HG02970 (cell line): ENCODE results near the gene ELP6.
"Not testable (repeated sequence)": the region's sequence is repeated elsewhere in the genome, so short reads cannot be mapped to it uniquely, and the experiment has no call there.

Experiments used
- ATAC-seq: cut with Tn5 transposase; IDR thresholded peaks from one replicate; pipeline ENCODE4 v1.9.1; 2021; ENCODE audit warnings: mild to moderate bottlenecking, moderate library complexity, moderate number of reproducible peaks; ENCODE audit not compliant: unreplicated experiment, low FRiP score

The ELP6 gene

GRCh38 chr3:47469616-47470015, 43.9 kb downstream of the ELP6 start:
- ATAC-seq = no peak

GRCh38 chr3:47468315-47468714, 45.2 kb downstream of the ELP6 start:
- ATAC-seq = not testable (repeated sequence)

GRCh38 chr3:47464588-47464987, 48.9 kb downstream of the ELP6 start:
- no peak for ATAC-seq

GRCh38 chr3:47459534-47460085, 53.9 kb downstream of the ELP6 start:
- ATAC-seq = not testable (repeated sequence)

- no peak for ATAC-seq
Observed at GRCh38 chr3:47456984-47457383, 56.5 kb downstream of the ELP6 start.

- no peak for ATAC-seq
Observed at GRCh38 chr3:47455806-47456452, 57.6 kb downstream of the ELP6 start.

GRCh38 chr3:47452453-47453215, 60.9 kb downstream of the ELP6 start:
- no peak for ATAC-seq
